Vagina (tissue), 2 donors: Measurements from ENCODE around the gene CENATAC.

Experiments
- POLR2A ChIP-seq, 2 donors: fragments of 450-650 bp; IDR thresholded peaks; one replicate each; pipeline ENCODE4 v1.6.1; 2017; ENCODE audit warnings: antibody characterized with exemption in 2 of 2, mild to moderate bottlenecking in 2 of 2, moderate library complexity in 2 of 2
- POLR2AphosphoS5 ChIP-seq, 2 donors: sonication (generic); formaldehyde crosslinking; IDR thresholded peaks; one replicate each; pipeline ENCODE4 v1.9.0; 2017; ENCODE audit warnings: antibody characterized with exemption in 2 of 2, mild to moderate bottlenecking in 2 of 2, low read depth in 1 of 2; ENCODE audit not compliant: insufficient read depth in 1 of 2
- TF ChIP-seq, protein P1 (sequence below), 3 experiments: fragments of 450-650 bp in 2 of 3; fragments of 200-600 bp in 1 of 3; sonication (generic) in 1 of 3; IDR thresholded peaks; one replicate each; pipeline ENCODE4 v1.5.1; 2017 to 2019; ENCODE audit warnings: antibody characterized with exemption in 3 of 3, mild to moderate bottlenecking in 2 of 3, moderate library complexity in 2 of 3

DNA sequence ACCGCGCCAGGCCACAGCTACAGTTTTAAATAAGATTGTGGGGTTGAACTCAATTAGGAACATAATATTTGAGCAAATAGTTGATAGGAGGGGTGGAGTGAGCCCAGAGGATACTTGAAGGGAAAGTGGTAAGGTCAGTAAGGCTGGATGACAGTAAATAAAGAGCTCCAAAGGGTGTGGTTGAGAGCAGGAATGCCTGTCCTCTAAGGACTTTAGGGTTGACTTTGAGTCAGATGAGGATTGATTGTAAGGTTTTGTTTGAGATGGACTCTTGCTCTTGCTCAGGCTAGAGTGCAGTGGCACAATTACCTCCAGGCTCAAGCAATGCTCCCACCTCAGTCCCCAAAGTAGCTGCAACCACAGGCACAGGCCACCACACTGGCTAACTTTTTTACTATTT is 24.0 kb upstream of the CENATAC start:
- TF ChIP-seq, protein P1, sequence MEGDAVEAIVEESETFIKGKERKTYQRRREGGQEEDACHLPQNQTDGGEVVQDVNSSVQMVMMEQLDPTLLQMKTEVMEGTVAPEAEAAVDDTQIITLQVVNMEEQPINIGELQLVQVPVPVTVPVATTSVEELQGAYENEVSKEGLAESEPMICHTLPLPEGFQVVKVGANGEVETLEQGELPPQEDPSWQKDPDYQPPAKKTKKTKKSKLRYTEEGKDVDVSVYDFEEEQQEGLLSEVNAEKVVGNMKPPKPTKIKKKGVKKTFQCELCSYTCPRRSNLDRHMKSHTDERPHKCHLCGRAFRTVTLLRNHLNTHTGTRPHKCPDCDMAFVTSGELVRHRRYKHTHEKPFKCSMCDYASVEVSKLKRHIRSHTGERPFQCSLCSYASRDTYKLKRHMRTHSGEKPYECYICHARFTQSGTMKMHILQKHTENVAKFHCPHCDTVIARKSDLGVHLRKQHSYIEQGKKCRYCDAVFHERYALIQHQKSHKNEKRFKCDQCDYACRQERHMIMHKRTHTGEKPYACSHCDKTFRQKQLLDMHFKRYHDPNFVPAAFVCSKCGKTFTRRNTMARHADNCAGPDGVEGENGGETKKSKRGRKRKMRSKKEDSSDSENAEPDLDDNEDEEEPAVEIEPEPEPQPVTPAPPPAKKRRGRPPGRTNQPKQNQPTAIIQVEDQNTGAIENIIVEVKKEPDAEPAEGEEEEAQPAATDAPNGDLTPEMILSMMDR (IDR thresholded peaks at IDR 0.05), result no peak
- TF ChIP-seq POLR2A (IDR thresholded peaks at IDR 0.05) (no peak), POLR2AphosphoS5 (IDR thresholded peaks at IDR 0.05; ENCODE audit: insufficient read depth in 1 of 2, low read depth in 1 of 2) (no peak)
